Measurements from ENCODE around the gene NMBR. TPM values are rescaled to one million over a fixed set of nuclear protein-coding genes. Genes with fewer than 3 reads are reported as not detected.
"Not testable (repeated sequence)": the region's sequence is repeated elsewhere in the genome, so short reads cannot be mapped to it uniquely, and the experiment has no call there.

Gene NMBR
- total RNA-seq, 3 donors from 2014 or later = not detected

GRCh38 chr6:142071981-142072380 is 74.9 kb downstream of the NMBR start:
- no peak for TF ChIP-seq CTCF (IDR thresholded peaks at IDR 0.05)
- Histone ChIP-seq H3K4me1 (ENCODE audit: low read depth) (no peaks in the 10 kb centered on the region), H3K4me3 (no peak overlapping the region), H3K9me3 (no peaks in the 10 kb centered on the region), H3K36me3 (ENCODE audit: low read depth) (no peaks in the 10 kb centered on the region)
- intact Hi-C loops (cut with DNase I, micrococcal nuclease) = no loop called here
- no peak for DNase-seq
- ATAC-seq = no peak

GRCh38 chr6:142068416-142068815 is 78.5 kb downstream of the NMBR start:
- TF ChIP-seq CTCF (IDR thresholded peaks at IDR 0.05) = no peak
- intact Hi-C loops (cut with DNase I, micrococcal nuclease) = no loop called here
- no peak for ATAC-seq

DNA sequence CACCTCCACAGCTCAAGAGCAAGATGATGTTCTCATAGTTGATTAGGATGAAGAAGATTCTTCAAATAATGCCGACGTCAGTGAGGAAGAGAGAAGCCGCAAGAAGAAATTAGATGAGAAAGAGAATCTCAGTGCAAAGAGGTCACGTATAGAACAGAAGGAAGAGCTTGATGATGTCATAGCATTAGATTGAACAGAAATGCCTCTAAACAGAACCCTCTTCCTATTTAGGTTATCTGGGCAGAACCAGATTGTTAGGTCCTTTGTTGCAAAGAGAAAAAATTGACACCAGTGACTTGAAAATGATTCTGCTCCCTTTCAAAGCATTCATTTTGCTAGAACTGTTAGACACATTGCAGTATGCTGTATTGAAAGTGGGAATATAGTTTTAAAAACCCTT is 84.1 kb downstream of the NMBR start:
- H3K4me3 ChIP-seq; DNase-seq; ATAC-seq; H3K36me3 ChIP-seq (ENCODE audit: low read depth); intact Hi-C loops (cut with DNase I, micrococcal nuclease); H3K9me3 ChIP-seq; H3K4me1 ChIP-seq (ENCODE audit: low read depth): not testable (repeated sequence)

More at GRCh38 chr6:142068416-142068815, 78.5 kb downstream of the NMBR start:
- H3K36me3 ChIP-seq (ENCODE audit: low read depth) = no peaks in the 10 kb centered on the region
- no peak overlapping the region for H3K4me3 ChIP-seq
- DNase-seq = no peak
- no peaks in the 10 kb centered on the region for H3K9me3 ChIP-seq
- no peaks in the 10 kb centered on the region for H3K4me1 ChIP-seq (ENCODE audit: low read depth)

DNA sequence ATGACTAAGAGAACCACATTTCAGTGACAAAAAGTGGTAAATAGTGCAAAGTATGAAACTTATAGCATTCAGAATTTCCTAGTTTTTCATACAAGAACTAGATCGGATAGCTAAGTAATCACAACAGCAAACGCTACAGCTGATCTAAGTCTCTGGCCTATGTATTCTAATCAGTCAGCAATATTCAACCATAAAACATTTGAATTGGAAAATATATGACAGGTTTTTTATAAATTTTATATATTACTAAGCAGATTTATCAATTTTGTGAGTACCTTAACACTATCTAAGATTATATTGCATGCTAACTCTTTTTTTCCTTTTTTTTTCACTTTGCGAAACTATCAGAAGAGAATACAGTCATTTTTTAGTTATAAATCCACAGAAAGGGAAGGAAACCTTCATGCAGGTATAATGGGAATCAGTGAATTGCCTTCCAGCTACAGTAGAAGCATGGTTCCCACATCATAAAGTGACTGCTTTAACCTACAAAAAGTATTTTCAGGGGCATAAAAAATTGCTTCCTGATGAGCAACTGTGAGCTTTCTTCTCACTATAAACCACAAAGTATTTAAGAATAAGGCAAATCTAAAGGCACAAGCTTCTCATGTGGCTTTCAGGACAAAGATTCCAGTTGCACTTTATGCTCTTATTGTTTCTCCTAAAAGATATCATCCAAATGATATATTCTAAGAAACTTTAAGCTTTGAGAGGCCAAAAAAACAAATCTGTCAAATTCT is 88.2 kb downstream of the NMBR start:
- no peaks in the 10 kb centered on the region for H3K9me3 ChIP-seq
- intact Hi-C loops (cut with DNase I, micrococcal nuclease) = no loop called here
- no peak for ATAC-seq

GRCh38 chr6:142055219-142055618 is 91.7 kb downstream of the NMBR start:
- Histone ChIP-seq H3K4me1 (ENCODE audit: low read depth) (no peaks in the 10 kb centered on the region), H3K4me3 (no peak overlapping the region), H3K9me3 (peaks cover 9% of the 10 kb centered on the region), H3K36me3 (ENCODE audit: low read depth) (no peaks in the 10 kb centered on the region)
- intact Hi-C loops (cut with DNase I, micrococcal nuclease) = no loop called here
- DNase-seq = no peak
- no peak for ATAC-seq
- no peak for TF ChIP-seq CTCF (IDR thresholded peaks at IDR 0.05)

More for the DNA sequence above, 88.2 kb downstream of the NMBR start:
- no peak for DNase-seq
- TF ChIP-seq CTCF (IDR thresholded peaks at IDR 0.05) = no peak
- H3K4me3 ChIP-seq = no peak overlapping the region
- H3K36me3 ChIP-seq (ENCODE audit: low read depth) = no peaks in the 10 kb centered on the region
- H3K4me1 ChIP-seq (ENCODE audit: low read depth) = no peaks in the 10 kb centered on the region

GRCh38 chr6:142051404-142051803 is 95.5 kb downstream of the NMBR start:
- ATAC-seq = no peak
- intact Hi-C loops (cut with DNase I, micrococcal nuclease) = no loop called here
- no peaks in the 10 kb centered on the region for H3K36me3 ChIP-seq (ENCODE audit: low read depth)
- peaks cover 17% of the 10 kb centered on the region for H3K9me3 ChIP-seq
- no peak for DNase-seq
- TF ChIP-seq CTCF (IDR thresholded peaks at IDR 0.05) = no peak
- no peak overlapping the region for H3K4me3 ChIP-seq
- H3K4me1 ChIP-seq (ENCODE audit: low read depth) = no peaks in the 10 kb centered on the region

All from mucosa of descending colon (tissue), 3 donors.